Thyroid gland (tissue), 4 donors: Measurements from ENCODE around the gene WDFY1.

ENCODE experiments used
- CTCF ChIP-seq, 6 experiments: fragments of 200-600 bp in 3 of 6; fragments of 450-650 bp in 3 of 6; sonication (generic) in 3 of 6; IDR thresholded peaks; one replicate each; pipeline ENCODE4 v1.5.1; 2016 to 2019; ENCODE audit warnings: antibody characterized with exemption in 6 of 6, mild to moderate bottlenecking in 2 of 6, inconsistent platforms in 1 of 6, moderate library complexity in 1 of 6
- POLR2A ChIP-seq, 2 donors: fragments of 450-650 bp; IDR thresholded peaks; one replicate each; pipeline ENCODE4 v1.6.1; 2017; ENCODE audit warnings: antibody characterized with exemption in 2 of 2, mild to moderate bottlenecking in 2 of 2, moderate library complexity in 1 of 2

- no peak for TF ChIP-seq POLR2A (IDR thresholded peaks at IDR 0.05)
- no peak for TF ChIP-seq CTCF (IDR thresholded peaks at IDR 0.05)
These were observed 28.8 kb downstream of the WDFY1 start for GRCh38 chr2:223916181-223916920.
